ENCODE measurements around the gene GJB6.

- no peak for TF ChIP-seq JAZF1 (CRISPR knock-in tag; IDR thresholded peaks at IDR 0.05)
- TF ChIP-seq CTCF (IDR thresholded peaks at IDR 0.05), result no peak
- no peak for TF ChIP-seq IRF2 (CRISPR knock-in tag; IDR thresholded peaks at IDR 0.05; ENCODE audit: borderline replicate concordance, low read depth)
- no peak for TF ChIP-seq ZNF281 (CRISPR knock-in tag; IDR thresholded peaks at IDR 0.05)
- TF ChIP-seq MAX (CRISPR knock-in tag; IDR thresholded peaks at IDR 0.05), result no peak
- no peak for TF ChIP-seq NR2C2 (CRISPR knock-in tag; IDR thresholded peaks at IDR 0.05)
Measured at GRCh38 chr13:20195801-20196200, 36.3 kb downstream of the GJB6 start.

Measured in WTC11 (cell line).